Measurements from ENCODE around the gene UVRAG. TPM values are rescaled to one million over a fixed set of nuclear protein-coding genes. Genes with fewer than 3 reads are reported as not detected.

UVRAG gene
- total and polyA plus RNA-seq, 2 of the 13 experiments (the other 11 are each of a cell fraction or from before 2014, with no cell fraction given): 9.7 to 17.3 TPM

DNA sequence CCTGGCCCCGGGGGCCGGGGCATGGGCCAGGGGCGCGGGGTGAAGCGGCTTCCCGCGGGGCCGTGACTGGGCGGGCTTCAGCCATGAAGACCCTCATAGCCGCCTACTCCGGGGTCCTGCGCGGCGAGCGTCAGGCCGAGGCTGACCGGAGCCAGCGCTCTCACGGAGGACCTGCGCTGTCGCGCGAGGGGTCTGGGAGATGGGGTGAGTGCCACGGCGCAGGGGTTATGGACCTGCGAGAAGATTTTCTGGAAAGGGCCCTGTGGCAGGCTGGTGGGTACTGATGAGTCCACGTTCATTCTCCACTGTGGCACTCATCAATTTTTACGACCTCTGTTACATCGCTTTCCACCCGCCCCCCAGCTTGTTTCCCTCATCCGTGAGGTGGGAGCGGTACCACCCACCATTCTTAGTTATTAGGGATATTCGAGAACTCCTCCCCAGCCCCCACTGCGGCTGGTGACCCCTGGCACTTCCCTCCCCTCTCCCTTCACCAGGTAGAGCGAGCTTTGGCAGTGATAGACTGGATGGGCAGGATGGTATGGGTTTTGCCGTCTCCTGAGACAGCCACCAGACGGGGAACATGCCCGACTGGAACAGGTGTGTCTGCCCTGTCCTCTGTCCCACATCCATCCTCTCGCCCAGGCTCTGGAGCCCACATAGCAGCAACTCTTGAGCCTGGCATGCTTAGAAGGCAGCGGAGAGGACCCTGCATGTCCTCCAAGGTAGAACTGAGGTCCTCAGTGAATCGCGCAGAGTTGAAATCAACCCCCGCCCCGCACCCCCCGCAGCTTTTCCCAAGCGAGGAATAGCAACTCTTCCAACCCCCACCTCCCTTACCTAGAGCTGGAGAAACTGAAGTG lies 45.9 kb upstream of the UVRAG start (continued):
- TF ChIP-seq, protein P1, sequence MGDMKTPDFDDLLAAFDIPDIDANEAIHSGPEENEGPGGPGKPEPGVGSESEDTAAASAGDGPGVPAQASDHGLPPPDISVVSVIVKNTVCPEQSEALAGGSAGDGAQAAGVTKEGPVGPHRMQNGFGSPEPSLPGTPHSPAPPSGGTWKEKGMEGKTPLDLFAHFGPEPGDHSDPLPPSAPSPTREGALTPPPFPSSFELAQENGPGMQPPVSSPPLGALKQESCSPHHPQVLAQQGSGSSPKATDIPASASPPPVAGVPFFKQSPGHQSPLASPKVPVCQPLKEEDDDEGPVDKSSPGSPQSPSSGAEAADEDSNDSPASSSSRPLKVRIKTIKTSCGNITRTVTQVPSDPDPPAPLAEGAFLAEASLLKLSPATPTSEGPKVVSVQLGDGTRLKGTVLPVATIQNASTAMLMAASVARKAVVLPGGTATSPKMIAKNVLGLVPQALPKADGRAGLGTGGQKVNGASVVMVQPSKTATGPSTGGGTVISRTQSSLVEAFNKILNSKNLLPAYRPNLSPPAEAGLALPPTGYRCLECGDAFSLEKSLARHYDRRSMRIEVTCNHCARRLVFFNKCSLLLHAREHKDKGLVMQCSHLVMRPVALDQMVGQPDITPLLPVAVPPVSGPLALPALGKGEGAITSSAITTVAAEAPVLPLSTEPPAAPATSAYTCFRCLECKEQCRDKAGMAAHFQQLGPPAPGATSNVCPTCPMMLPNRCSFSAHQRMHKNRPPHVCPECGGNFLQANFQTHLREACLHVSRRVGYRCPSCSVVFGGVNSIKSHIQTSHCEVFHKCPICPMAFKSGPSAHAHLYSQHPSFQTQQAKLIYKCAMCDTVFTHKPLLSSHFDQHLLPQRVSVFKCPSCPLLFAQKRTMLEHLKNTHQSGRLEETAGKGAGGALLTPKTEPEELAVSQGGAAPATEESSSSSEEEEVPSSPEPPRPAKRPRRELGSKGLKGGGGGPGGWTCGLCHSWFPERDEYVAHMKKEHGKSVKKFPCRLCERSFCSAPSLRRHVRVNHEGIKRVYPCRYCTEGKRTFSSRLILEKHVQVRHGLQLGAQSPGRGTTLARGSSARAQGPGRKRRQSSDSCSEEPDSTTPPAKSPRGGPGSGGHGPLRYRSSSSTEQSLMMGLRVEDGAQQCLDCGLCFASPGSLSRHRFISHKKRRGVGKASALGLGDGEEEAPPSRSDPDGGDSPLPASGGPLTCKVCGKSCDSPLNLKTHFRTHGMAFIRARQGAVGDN (CRISPR knock-in tag; IDR thresholded peaks at IDR 0.05): no peak
- TF ChIP-seq GZF1 (CRISPR knock-in tag; IDR thresholded peaks at IDR 0.05) (no peak), ZNF260 (CRISPR knock-in tag; IDR thresholded peaks at IDR 0.05; ENCODE audit: borderline replicate concordance, low read depth) (no peak), ZNF446 (CRISPR knock-in tag; IDR thresholded peaks at IDR 0.05) (no peak), ZNF674 (CRISPR knock-in tag; IDR thresholded peaks at IDR 0.05; ENCODE audit: low read depth) (no peak; the same call in 1 of the 2 replicates), ZNF572 (CRISPR knock-in tag; IDR thresholded peaks at IDR 0.05) (no peak), JARID2 (CRISPR knock-in tag; IDR thresholded peaks at IDR 0.05; ENCODE audit: insufficient replicate concordance) (no peak), NFRKB (IDR thresholded peaks at IDR 0.05) (no peak), ZNF614 (CRISPR knock-in tag; IDR thresholded peaks at IDR 0.05; ENCODE audit: borderline replicate concordance) (no peak), MEIS1 (CRISPR knock-in tag; IDR thresholded peaks at IDR 0.05; ENCODE audit: borderline replicate concordance) (no peak; the same call in 1 of the 2 replicates), FIP1L1 (IDR thresholded peaks at IDR 0.05; ENCODE audit: borderline replicate concordance, insufficient read depth, low read depth, low read length) (no peak), POLR2G (IDR thresholded peaks at IDR 0.05; ENCODE audit: low read depth, low read length) (no peak), PAWR (CRISPR knock-in tag; IDR thresholded peaks at IDR 0.05; ENCODE audit: borderline replicate concordance) (no peak), ZNF329 (CRISPR knock-in tag; IDR thresholded peaks at IDR 0.05; ENCODE audit: low read depth) (no peak), ZNF552 (CRISPR knock-in tag; IDR thresholded peaks at IDR 0.05; ENCODE audit: borderline replicate concordance) (no peak), PAX8 (CRISPR knock-in tag; IDR thresholded peaks at IDR 0.05; ENCODE audit: borderline replicate concordance) (no peak), ZSCAN20 (CRISPR knock-in tag; IDR thresholded peaks at IDR 0.05; ENCODE audit: borderline replicate concordance) (0 out of 2 replicates have a peak, but pooled peaks have one; percentile 12), SNRNP70 (IDR thresholded peaks at IDR 0.05; ENCODE audit: low read depth, low read length) (no peak), ARNT (IDR thresholded peaks at IDR 0.05) (no peak)
- TF ChIP-seq, protein P2, sequence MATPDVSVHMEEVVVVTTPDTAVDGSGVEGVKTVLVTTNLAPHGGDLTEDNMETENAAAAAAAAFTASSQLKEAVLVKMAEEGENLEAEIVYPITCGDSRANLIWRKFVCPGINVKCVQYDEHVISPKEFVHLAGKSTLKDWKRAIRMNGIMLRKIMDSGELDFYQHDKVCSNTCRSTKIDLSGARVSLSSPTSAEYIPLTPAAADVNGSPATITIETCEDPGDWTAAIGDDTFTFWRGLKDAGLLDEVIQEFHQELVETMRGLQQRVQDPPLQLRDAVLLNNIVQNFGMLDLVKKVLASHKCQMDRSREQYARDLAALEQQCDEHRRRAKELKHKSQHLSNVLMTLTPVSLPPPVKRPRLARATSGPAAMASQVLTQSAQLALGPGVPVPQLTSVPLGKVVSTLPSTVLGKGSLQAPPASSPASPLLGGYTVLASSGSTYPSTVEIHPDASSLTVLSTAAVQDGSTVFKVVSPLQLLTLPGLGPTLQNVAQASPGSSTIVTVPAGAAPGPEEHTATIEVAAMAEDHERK (CRISPR knock-in tag; IDR thresholded peaks at IDR 0.05; ENCODE audit: low read depth): no peak
- TF ChIP-seq, protein P3, sequence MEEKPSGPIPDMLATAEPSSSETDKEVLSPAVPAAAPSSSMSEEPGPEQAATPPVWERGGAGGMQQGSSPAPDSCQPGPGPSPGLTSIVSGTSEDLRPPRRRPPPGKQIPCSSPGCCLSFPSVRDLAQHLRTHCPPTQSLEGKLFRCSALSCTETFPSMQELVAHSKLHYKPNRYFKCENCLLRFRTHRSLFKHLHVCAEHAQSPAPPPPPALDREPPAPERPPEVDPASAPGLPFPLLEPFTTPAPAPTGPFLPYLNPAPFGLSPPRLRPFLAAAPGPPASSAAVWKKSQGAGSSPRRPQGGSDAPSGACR (CRISPR knock-in tag; IDR thresholded peaks at IDR 0.05): no peak
- TF ChIP-seq, protein P4, sequence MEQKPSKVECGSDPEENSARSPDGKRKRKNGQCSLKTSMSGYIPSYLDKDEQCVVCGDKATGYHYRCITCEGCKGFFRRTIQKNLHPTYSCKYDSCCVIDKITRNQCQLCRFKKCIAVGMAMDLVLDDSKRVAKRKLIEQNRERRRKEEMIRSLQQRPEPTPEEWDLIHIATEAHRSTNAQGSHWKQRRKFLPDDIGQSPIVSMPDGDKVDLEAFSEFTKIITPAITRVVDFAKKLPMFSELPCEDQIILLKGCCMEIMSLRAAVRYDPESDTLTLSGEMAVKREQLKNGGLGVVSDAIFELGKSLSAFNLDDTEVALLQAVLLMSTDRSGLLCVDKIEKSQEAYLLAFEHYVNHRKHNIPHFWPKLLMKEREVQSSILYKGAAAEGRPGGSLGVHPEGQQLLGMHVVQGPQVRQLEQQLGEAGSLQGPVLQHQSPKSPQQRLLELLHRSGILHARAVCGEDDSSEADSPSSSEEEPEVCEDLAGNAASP (CRISPR knock-in tag; IDR thresholded peaks at IDR 0.05; ENCODE audit: borderline replicate concordance): no peak

Data from HepG2 (cell line).